GM19238 (cell line): ENCODE measurements around the gene PAPSS2.

Experiments
- DNase-seq: peaks from one replicate; pipeline ENCODE4 v3.0.0; 2011; ENCODE audit warnings: low spot score; ENCODE audit not compliant: insufficient read length

Gene PAPSS2

DNA sequence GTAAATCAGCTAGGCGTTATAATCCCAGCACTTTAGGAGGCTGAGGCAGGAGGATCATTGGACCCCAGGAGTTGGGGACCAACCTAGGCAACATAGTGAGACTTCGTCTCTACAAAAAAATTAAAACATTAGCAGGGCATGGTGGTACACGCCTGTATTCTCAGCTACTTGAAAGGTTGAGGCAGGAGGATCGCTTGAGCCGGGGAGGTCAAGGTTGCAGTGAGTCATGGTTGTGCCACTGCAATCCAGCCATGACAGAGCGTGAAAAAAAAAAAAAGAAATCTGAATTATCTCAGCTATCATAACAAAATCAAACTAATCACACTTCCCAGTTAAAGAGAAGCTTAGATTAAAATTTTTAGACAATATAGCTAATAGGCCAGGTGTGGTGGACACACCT is 123.0 kb downstream of the PAPSS2 start:
- no peak for DNase-seq

DNA sequence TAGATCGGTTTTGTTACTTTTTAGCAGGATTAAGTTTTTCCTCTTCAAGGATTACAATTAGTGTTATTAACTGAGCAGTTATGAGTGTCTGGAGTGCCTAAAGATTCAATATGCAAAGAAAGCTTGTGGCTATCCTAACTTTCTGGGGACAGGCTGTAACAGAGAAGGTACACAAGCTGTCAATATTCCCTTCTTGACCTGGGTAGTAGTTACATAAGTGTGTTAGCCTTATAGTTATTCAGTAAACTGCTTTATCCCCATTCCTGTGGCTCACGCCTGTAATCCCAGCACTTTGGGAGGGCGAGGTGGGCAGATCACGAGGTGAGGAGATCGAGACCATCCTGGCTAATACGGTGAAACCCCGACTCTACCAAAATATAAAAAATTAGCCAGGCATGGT is 126.7 kb downstream of the PAPSS2 start:
- DNase-seq = no peak

DNA sequence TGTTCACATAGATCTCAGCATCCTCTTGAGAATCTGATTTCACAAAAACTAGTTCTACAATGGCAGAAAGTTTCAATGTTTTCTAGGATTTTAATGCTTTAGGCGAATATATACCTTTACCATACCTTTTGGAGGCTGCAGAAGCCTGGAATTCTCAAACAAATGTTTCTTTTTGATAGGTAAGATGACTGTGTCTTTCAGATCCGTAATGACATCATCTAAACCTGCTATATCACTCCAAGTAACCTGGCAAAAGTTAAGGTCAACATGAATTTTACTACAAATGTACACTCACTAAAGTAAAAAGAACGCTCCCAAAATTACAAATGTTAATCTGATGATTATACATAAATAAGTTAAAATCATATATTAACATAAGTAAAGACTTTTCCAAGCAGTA is 130.5 kb downstream of the PAPSS2 start:
- no peak for DNase-seq

DNA sequence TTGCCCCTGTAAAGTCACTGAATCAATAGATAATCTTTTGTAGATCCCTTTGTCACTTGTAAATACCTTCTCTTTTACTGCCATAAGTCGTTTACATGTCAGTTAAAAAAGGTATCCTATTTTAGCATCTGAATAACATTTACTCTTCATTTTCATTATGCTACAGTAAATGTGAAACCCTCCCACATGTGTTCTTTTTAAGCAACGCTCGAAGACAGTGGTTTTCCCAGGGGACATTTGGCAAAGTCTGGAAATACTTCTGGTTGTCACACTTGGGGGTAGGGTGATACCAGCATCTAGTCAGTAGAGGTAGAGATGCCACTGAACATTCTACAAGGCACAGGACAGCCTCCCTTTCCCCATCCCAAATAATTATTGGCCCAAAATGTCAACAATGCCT is 134.6 kb downstream of the PAPSS2 start:
- DNase-seq = no peak
